ENCODE data around the gene ARHGDIB. TPM values are rescaled to one million over a fixed set of nuclear protein-coding genes. Genes with fewer than 3 reads are reported as not detected.

ARHGDIB gene
- total and polyA plus RNA-seq, 8 donors: 60.9 to 314 (median 78.4) TPM

DNA sequence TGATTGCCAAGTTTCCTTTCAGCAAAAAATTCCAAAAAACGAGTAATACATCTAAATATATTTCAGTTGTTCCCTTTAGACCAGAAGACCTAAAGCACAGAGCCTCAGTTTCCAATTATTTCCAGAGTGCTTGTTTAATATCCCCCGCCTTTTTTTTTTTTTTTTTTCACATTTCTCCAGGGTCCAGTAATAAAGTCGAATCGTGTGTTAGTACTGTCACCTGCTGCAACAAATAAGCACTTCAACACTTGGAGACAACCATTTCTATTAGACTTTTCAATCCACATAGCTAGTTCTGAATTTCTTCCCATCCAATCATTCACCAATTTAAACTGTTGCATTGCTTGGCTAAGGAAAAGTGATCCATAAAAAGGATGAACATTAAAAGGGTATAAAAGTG, 25.0 kb upstream of the ARHGDIB start:
- intact Hi-C loops (cut with DNase I): loop anchor here in 1 of 2 donors (10.0 kb wide), 1 partner anchor 252 kb away; no protein-coding TSS in a partner anchor
- Histone ChIP-seq H3K27ac (no peak overlapping the region), H3K36me3 (no peaks in the 10 kb centered on the region), H3K4me3 (no peak overlapping the region), H3K27me3 (no peaks in the 10 kb centered on the region), H3K9me3 (peaks cover 0 to 3% of the 10 kb centered on the region in 2 donors), H3K4me1 (peaks cover 3 to 58% of the 10 kb centered on the region in 2 donors)
- TF ChIP-seq, protein P1, sequence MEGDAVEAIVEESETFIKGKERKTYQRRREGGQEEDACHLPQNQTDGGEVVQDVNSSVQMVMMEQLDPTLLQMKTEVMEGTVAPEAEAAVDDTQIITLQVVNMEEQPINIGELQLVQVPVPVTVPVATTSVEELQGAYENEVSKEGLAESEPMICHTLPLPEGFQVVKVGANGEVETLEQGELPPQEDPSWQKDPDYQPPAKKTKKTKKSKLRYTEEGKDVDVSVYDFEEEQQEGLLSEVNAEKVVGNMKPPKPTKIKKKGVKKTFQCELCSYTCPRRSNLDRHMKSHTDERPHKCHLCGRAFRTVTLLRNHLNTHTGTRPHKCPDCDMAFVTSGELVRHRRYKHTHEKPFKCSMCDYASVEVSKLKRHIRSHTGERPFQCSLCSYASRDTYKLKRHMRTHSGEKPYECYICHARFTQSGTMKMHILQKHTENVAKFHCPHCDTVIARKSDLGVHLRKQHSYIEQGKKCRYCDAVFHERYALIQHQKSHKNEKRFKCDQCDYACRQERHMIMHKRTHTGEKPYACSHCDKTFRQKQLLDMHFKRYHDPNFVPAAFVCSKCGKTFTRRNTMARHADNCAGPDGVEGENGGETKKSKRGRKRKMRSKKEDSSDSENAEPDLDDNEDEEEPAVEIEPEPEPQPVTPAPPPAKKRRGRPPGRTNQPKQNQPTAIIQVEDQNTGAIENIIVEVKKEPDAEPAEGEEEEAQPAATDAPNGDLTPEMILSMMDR (IDR thresholded peaks at IDR 0.05): no peak
- DNase-seq (no peak), ATAC-seq (no peak)

DNA sequence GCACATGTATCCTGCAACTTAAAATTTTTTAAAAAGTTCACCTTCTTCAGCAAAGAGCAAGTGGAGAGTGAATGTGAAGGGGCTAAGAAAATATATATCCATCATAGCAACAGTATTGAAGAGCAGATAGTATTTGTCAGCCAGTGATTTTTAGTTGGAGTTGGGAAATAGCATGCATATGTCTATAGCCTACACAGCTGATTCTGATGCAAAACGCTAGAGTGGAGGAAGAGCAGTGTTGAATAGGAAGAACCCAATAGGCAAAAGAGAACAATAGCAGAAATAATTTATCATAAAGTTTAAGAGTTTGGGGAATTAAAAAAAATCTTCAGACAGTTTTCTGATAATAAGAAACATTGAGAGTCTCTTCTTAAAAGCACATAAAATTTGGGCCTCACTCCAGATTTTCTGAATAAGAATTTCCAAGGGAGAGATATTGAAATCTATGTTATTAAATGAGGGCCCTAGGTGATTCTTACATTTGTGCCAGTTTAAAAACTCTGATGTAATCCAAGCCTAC, 23.4 kb upstream of the ARHGDIB start:
- H3K9me3 ChIP-seq: no peaks in the 10 kb centered on the region
- DNase-seq: no peak
- H3K36me3 ChIP-seq: no peaks in the 10 kb centered on the region
- no peak for ATAC-seq
- intact Hi-C loops (cut with DNase I): loop anchor here in 1 of 2 donors (10.0 kb wide), 1 partner anchor 250 kb away; no protein-coding TSS in a partner anchor
- no peak overlapping the region for H3K27ac ChIP-seq
- peaks cover 3 to 72% of the 10 kb centered on the region in 2 donors for H3K4me1 ChIP-seq
- TF ChIP-seq, protein P1 (IDR thresholded peaks at IDR 0.05): no peak
- H3K4me3 ChIP-seq: no peak overlapping the region
- no peaks in the 10 kb centered on the region for H3K27me3 ChIP-seq

DNA sequence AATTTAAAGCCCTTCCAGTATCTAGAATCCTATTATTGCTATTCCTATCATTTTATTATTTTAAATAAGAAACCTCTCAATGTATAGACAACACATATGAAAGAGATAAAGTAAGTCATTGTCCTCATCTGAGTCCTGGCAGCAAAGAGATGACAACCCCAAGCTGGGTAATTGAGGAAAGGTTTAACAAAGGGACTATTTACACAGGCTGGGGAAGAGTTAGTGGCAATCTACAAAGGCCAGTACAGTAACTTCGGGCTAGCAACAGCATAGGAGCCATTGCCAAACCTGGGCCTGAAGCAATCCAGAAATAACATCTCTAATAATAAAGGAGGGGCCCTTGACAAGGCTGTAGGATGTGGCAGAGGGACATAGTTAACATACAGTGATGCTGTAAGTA, 22.6 kb upstream of the ARHGDIB start:
- no peak for ATAC-seq
- H3K4me1 ChIP-seq: peaks cover 0 to 71% of the 10 kb centered on the region in 2 donors
- H3K4me3 ChIP-seq: no peak overlapping the region
- no peaks in the 10 kb centered on the region for H3K27me3 ChIP-seq
- H3K27ac ChIP-seq: peak overlapping the region in 1 of 2 donors; percentile 88
- intact Hi-C loops (cut with DNase I): loop anchor here in 1 of 2 donors (10.0 kb wide), 1 partner anchor 249 kb away; no protein-coding TSS in a partner anchor
- TF ChIP-seq, protein P1 (IDR thresholded peaks at IDR 0.05): no peak
- H3K9me3 ChIP-seq: no peaks in the 10 kb centered on the region
- DNase-seq: no peak
- no peaks in the 10 kb centered on the region for H3K36me3 ChIP-seq

DNA sequence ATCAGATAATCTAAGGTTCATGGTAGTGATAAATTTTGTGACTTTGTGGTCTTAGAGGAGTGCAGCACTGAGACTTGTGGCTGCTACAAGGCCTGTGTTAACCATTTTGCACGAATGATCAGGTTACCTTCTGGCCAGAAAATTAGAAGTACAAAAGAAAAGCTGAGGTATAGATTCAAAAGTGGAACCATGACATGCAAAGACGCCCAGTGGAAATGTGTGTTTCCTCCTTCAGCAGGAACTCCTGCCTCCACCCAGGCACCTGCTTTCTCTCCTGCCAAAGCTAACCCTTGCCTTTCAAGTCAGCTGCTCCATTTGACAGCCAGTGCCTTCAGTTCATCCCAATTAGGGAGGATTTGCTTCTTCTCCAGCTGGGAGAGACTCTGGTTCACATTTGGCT, 21.6 kb upstream of the ARHGDIB start:
- DNase-seq (no peak), ATAC-seq (no peak)
- H3K4me3 ChIP-seq: no peak overlapping the region
- H3K36me3 ChIP-seq: no peaks in the 10 kb centered on the region
- peak overlapping the region in 1 of 2 donors; percentile 88 for H3K27ac ChIP-seq
- TF ChIP-seq, protein P1 (IDR thresholded peaks at IDR 0.05): no peak
- H3K9me3 ChIP-seq: no peaks in the 10 kb centered on the region
- intact Hi-C loops (cut with DNase I): loop anchor here in 1 of 2 donors (10.0 kb wide), 1 partner anchor 248 kb away; no protein-coding TSS in a partner anchor
- no peaks in the 10 kb centered on the region for H3K27me3 ChIP-seq
- H3K4me1 ChIP-seq: peaks cover 0 to 68% of the 10 kb centered on the region in 2 donors

DNA sequence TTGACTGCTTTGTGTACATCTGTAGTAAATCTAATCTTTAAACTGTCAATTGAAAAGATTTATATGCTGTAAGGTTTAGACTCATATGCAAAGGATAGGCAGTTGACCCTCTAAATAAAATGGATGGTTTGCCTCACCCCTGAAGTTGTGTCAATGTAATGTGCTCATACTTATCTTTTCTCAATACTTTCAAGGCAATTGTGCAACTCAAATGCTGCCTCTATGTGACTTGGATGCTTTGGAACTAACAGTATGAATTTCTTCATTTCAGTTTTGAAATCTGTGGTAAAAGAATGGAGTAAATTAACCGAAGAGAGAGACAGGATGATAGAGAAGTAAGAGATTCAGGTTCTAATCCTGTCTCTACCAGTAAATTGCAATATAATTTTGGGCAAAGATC, 21.2 kb upstream of the ARHGDIB start:
- no peaks in the 10 kb centered on the region for H3K9me3 ChIP-seq
- peaks cover 0 to 65% of the 10 kb centered on the region in 2 donors for H3K4me1 ChIP-seq
- H3K27me3 ChIP-seq: no peaks in the 10 kb centered on the region
- no peaks in the 10 kb centered on the region for H3K36me3 ChIP-seq
- no peak for ATAC-seq
- peak overlapping the region in 1 of 2 donors; percentile 88 for H3K27ac ChIP-seq
- TF ChIP-seq, protein P1 (IDR thresholded peaks at IDR 0.05): no peak
- H3K4me3 ChIP-seq: no peak overlapping the region
- intact Hi-C loops (cut with DNase I): loop anchor here in 1 of 2 donors (10.0 kb wide), 1 partner anchor 248 kb away; no protein-coding TSS in a partner anchor
- DNase-seq: no peak

All from left lung (tissue), 10 donors.